HepG2 (cell line): ENCODE results near the gene PCYOX1L. TPM values are rescaled to one million over a fixed set of nuclear protein-coding genes. Genes with fewer than 3 reads are reported as not detected.

Experiments used
- GFI1 ChIP-seq: sonication (generic); formaldehyde crosslinking; IDR thresholded peaks from 2 replicates; pipeline ENCODE4 v1.5.0; 2020; ENCODE audit warnings: missing genetic modification reagents, mild to moderate bottlenecking, borderline replicate concordance
- JUN ChIP-seq: sonication (generic); formaldehyde crosslinking; IDR thresholded peaks from 2 replicates; pipeline ENCODE4 v1.4.0; 2020; ENCODE audit warnings: mild to moderate bottlenecking, missing genetic modification reagents
- MLXIP ChIP-seq: sonication (generic); formaldehyde crosslinking; IDR thresholded peaks from 2 replicates; pipeline ENCODE4 v1.9.0; 2021; ENCODE audit warnings: missing genetic modification reagents, borderline replicate concordance
- NCOR1 ChIP-seq: fragments of 200-600 bp; sonication (generic); IDR thresholded peaks from 2 replicates; pipeline ENCODE4 v1.7.0; 2017; ENCODE audit warnings: antibody characterized with exemption, low read length, borderline replicate concordance
- PREB ChIP-seq: sonication (generic); formaldehyde crosslinking; IDR thresholded peaks from 2 replicates; pipeline ENCODE4 v1.4.0; 2020; ENCODE audit warnings: missing genetic modification reagents
- THYN1 ChIP-seq: sonication (generic); formaldehyde crosslinking; IDR thresholded peaks from 2 replicates; pipeline ENCODE4 v1.8.1; 2023; ENCODE audit warnings: low read depth, mild to moderate bottlenecking, moderate library complexity, missing genetic modification reagents, borderline replicate concordance
- ZBTB42 ChIP-seq: sonication (generic); formaldehyde crosslinking; IDR thresholded peaks from 2 replicates; pipeline ENCODE4 v1.5.0; 2020; ENCODE audit warnings: mild to moderate bottlenecking, missing genetic modification reagents
- ZMYM3 ChIP-seq: sonication (generic); formaldehyde crosslinking; IDR thresholded peaks from 2 replicates; pipeline ENCODE4 v1.5.1; 2020; ENCODE audit warnings: mild to moderate bottlenecking, missing genetic modification reagents
- ZNF260 ChIP-seq: sonication (generic); formaldehyde crosslinking; IDR thresholded peaks from 2 replicates; pipeline ENCODE4 v1.4.0; 2020; ENCODE audit warnings: missing genetic modification reagents, low read depth, mild to moderate bottlenecking, borderline replicate concordance
- ZNF318 ChIP-seq: sonication (generic); formaldehyde crosslinking; IDR thresholded peaks from 2 replicates; pipeline ENCODE4 v1.4.0; 2020; ENCODE audit warnings: mild to moderate bottlenecking, missing genetic modification reagents
- ZNF331 ChIP-seq: sonication (generic); formaldehyde crosslinking; IDR thresholded peaks from 2 replicates; pipeline ENCODE4 v1.4.0; 2020; ENCODE audit warnings: missing genetic modification reagents
- ZNF441 ChIP-seq: sonication (generic); formaldehyde crosslinking; IDR thresholded peaks from 2 replicates; pipeline ENCODE4 v1.7.0; 2021; ENCODE audit warnings: missing genetic modification reagents, borderline replicate concordance
- ZNF724P ChIP-seq: sonication (generic); formaldehyde crosslinking; IDR thresholded peaks from 2 replicates; pipeline ENCODE4 v1.8.0; 2022; ENCODE audit warnings: missing genetic modification reagents, borderline replicate concordance
- ZXDC ChIP-seq: sonication (generic); formaldehyde crosslinking; IDR thresholded peaks from 2 replicates; pipeline ENCODE4 v1.5.0; 2020; ENCODE audit warnings: mild to moderate bottlenecking, missing genetic modification reagents
- polyA plus RNA-seq, 8 experiments: library from polyadenylated mRNA; depleted of rRNA in 3 of 8; stranded (reverse) in 7 of 8; unstranded in 1 of 8; fragments of >200 nt; fragmentation: Illumina TruSeq in 4 of 8; extraction: Trizol in 4 of 8; gene quantifications; 2 replicates each; pipeline versions ENCODE4 v1.2.1 to v1.2.3, GENCODE V29; 2011 to 2016; ENCODE audit warnings: low read depth in 4 of 8, missing spikeins in 1 of 8, mixed read lengths in 1 of 8; ENCODE audit not compliant: insufficient read depth in 1 of 8
- total RNA-seq, 5 experiments: library from RNA; depleted of rRNA; stranded (reverse); fragments of >200 nt; fragmentation: Illumina TruSeq; extraction: Trizol; gene quantifications; 2 replicates each; pipeline ENCODE4 v1.2.3, GENCODE V29; 2016; ENCODE audit warnings: low read depth in 1 of 5

The PCYOX1L gene
- total and polyA plus RNA-seq, 2 of the 13 experiments (the other 11 are each of a cell fraction or from before 2014, with no cell fraction given) = 1.00 to 3.7 TPM

- TF ChIP-seq PREB (CRISPR knock-in tag) (no peak), THYN1 (CRISPR knock-in tag) (no peak), ZNF260 (CRISPR knock-in tag) (no peak), ZXDC (CRISPR knock-in tag) (no peak), NCOR1 (no peak), ZNF724P (CRISPR knock-in tag) (no peak), ZNF331 (CRISPR knock-in tag) (no peak), ZMYM3 (CRISPR knock-in tag) (no peak), ZNF318 (no peak), JUN (CRISPR knock-in tag) (no peak), ZNF441 (no peak), MLXIP (no peak), ZBTB42 (CRISPR knock-in tag) (no peak), GFI1 (CRISPR knock-in tag) (no peak)
Measured at GRCh38 chr5:149400304-149400703, 42.5 kb downstream of the PCYOX1L start (continued).
